ENCODE data around the gene ARMC2. TPM values are rescaled to one million over a fixed set of nuclear protein-coding genes. Genes with fewer than 3 reads are reported as not detected.
A peak's percentile ranks its signal among the peaks of the same experiment; 100 is the strongest.
"Not testable (repeated sequence)": the region's sequence is repeated elsewhere in the genome, so short reads cannot be mapped to it uniquely, and the experiment has no call there.

The ARMC2 gene
- total RNA-seq, 1 donor = 0.86 TPM

DNA sequence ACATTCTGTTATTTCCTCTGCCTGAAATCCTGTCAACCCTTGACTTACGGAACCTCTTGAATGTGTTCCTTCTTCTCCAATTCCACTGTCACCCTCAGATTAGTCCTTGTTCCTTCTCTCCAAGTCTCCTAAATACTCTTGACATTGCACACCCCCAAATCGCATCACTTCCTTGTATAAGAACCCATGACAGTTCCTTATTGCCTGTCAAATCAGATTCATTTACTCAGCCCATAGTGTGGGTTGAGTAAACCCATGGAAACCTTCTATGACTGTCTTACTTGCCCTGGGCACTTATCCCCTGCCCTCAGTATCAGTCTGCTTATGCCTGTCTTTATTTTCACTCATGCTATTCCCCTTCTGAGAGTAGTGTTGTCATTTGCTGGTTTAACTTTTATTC, 40.5 kb downstream of the ARMC2 start:
- no peak overlapping the region for H3K4me3 ChIP-seq (ENCODE audit: low read depth, low read length)
- TF ChIP-seq CTCF (IDR thresholded peaks at IDR 0.05; ENCODE audit: insufficient read depth, low read depth, low read length) = no peak
- no peak for DNase-seq (ENCODE audit: low read depth)

DNA sequence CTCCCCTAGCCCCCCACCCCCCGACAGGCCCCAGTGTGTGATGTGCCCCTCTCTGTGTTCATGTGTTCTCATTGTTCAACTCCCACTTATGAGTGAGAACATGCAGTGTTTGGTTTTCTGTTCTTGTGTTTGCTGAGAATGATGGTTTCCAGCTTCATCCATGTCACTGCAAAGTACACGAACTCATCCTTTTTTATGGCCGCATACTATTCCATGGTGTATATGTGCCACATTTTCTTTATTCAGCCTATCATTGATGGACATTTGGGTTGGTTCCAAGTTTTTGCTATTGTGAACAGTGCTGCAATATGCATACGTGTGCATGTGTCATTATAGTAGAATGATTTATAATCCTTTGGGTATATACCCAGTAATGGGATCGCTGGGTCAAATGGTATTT, 42.7 kb downstream of the ARMC2 start:
- H3K4me3 ChIP-seq (ENCODE audit: low read depth, low read length); DNase-seq (ENCODE audit: low read depth): not testable (repeated sequence)

DNA sequence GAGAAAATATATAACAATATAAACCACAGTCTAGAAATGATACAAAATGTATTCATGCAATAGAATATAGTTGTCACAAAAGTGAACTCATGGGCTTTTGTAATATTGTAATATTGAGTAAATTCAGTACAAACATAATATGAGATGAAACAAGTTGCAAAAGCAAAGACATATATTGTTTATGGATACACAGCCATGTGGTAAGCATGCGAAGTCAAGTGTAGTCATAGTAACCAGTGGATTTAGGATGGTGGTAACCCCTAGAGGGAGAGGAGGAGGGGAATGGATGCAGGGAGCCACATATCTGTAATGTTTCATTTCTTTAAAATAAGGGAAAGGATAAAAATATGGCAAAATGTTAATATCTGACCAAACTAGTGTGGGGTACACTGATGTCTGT, 47.3 kb downstream of the ARMC2 start:
- no peak overlapping the region for H3K4me3 ChIP-seq (ENCODE audit: low read depth, low read length)
- DNase-seq (ENCODE audit: low read depth) = peak; percentile 66
- TF ChIP-seq CTCF (IDR thresholded peaks at IDR 0.05; ENCODE audit: insufficient read depth, low read depth, low read length) = no peak

GRCh38 chr6:108896111-108896661, 48.0 kb downstream of the ARMC2 start:
- TF ChIP-seq CTCF (IDR thresholded peaks at IDR 0.05; ENCODE audit: insufficient read depth, low read depth, low read length) = no peak
- no peak overlapping the region for H3K4me3 ChIP-seq (ENCODE audit: low read depth, low read length)
- peak; percentile 96 for DNase-seq (ENCODE audit: low read depth)

- TF ChIP-seq CTCF (IDR thresholded peaks at IDR 0.05; ENCODE audit: insufficient read depth, low read depth, low read length) = no peak
- H3K4me3 ChIP-seq (ENCODE audit: low read depth, low read length) = no peak overlapping the region
- DNase-seq (ENCODE audit: low read depth) = peak; percentile 25
Measured at GRCh38 chr6:108897371-108897770, 49.1 kb downstream of the ARMC2 start.

DNA sequence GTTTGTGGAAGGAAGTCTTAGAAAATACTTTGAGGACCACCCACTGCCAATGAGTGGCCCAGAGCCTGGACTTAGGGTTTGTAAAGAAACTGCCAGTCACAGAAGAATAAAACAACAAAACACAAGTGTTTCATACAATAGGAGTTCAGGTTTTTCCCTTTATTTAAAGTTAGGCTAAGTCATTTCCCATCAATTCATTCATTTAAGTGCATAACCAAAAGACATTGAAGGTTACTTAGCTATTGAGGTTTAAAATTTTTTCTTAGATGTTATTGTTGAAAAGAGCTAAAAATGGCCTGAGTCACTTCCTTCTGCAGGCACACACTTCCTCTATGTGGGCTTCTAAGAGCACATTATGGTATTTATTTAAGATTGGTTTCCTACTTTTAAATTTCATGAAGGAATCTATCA, 54.2 kb downstream of the ARMC2 start:
- no peak for TF ChIP-seq CTCF (IDR thresholded peaks at IDR 0.05; ENCODE audit: insufficient read depth, low read depth, low read length)
- H3K4me3 ChIP-seq (ENCODE audit: low read depth, low read length) = no peak overlapping the region
- DNase-seq (ENCODE audit: low read depth) = no peak

- H3K4me3 ChIP-seq (ENCODE audit: low read depth, low read length) = no peak overlapping the region
- TF ChIP-seq CTCF (IDR thresholded peaks at IDR 0.05; ENCODE audit: insufficient read depth, low read depth, low read length) = no peak
- DNase-seq (ENCODE audit: low read depth) = no peak
Measured at GRCh38 chr6:108903796-108904195, 55.6 kb downstream of the ARMC2 start.
